HG02763 (cell line): Measurements from ENCODE around the gene C2orf49.
A peak's percentile ranks its signal among the peaks of the same experiment; 100 is the strongest.

Experiments used
- ATAC-seq: cut with Tn5 transposase; IDR thresholded peaks from one replicate; pipeline ENCODE4 v1.9.1; 2021; ENCODE audit warnings: mild to moderate bottlenecking, moderate library complexity; ENCODE audit not compliant: unreplicated experiment

Gene C2orf49

GRCh38 chr2:105337122-105338019 is at the start of gene C2orf49:
Gene C2orf49, plus strand, starts transcription at chr2:105337540. Its CDS starts 48 bp downstream, at chr2:105337588.
- ATAC-seq, result peak; percentile 95

- no peak for ATAC-seq
Measured at GRCh38 chr2:105287692-105288091, 49.6 kb upstream of the C2orf49 start.

- ATAC-seq, result no peak
Measured at GRCh38 chr2:105288133-105288532, 49.2 kb upstream of the C2orf49 start.

GRCh38 chr2:105290981-105291660 is 46.2 kb upstream of the C2orf49 start:
- no peak for ATAC-seq

- no peak for ATAC-seq
Measured at GRCh38 chr2:105291981-105292380, 45.4 kb upstream of the C2orf49 start.

GRCh38 chr2:105294046-105294445 is 43.3 kb upstream of the C2orf49 start:
- no peak for ATAC-seq

- no peak for ATAC-seq
Measured at GRCh38 chr2:105294844-105295481, 42.4 kb upstream of the C2orf49 start.

GRCh38 chr2:105296017-105296611 is 41.2 kb upstream of the C2orf49 start:
- no peak for ATAC-seq

- no peak for ATAC-seq
Measured at GRCh38 chr2:105297216-105297615, 40.1 kb upstream of the C2orf49 start.

GRCh38 chr2:105298017-105298416 is 39.3 kb upstream of the C2orf49 start:
- ATAC-seq, result no peak

- no peak for ATAC-seq
Measured at GRCh38 chr2:105299290-105299689, 38.0 kb upstream of the C2orf49 start.

GRCh38 chr2:105301646-105302045 is 35.7 kb upstream of the C2orf49 start:
- ATAC-seq, result no peak

- no peak for ATAC-seq
Measured at GRCh38 chr2:105307146-105307545, 30.2 kb upstream of the C2orf49 start.

GRCh38 chr2:105307550-105307949 is 29.8 kb upstream of the C2orf49 start:
- no peak for ATAC-seq

GRCh38 chr2:105307962-105308361 is 29.4 kb upstream of the C2orf49 start:
- ATAC-seq, result no peak

- no peak for ATAC-seq
Measured at GRCh38 chr2:105308382-105309146, 28.8 kb upstream of the C2orf49 start.

GRCh38 chr2:105309147-105309545 is 28.2 kb upstream of the C2orf49 start:
- ATAC-seq, result no peak

- no peak for ATAC-seq
Measured at GRCh38 chr2:105313877-105314276, 23.5 kb upstream of the C2orf49 start.

- ATAC-seq, result peak; percentile 55
Measured at GRCh38 chr2:105315314-105315713, 22.0 kb upstream of the C2orf49 start.

- ATAC-seq, result no peak
Measured at GRCh38 chr2:105317937-105318336, 19.4 kb upstream of the C2orf49 start.
